WTC11 (cell line): Measurements from ENCODE around the gene ALOXE3. TPM values are rescaled to one million over a fixed set of nuclear protein-coding genes. Genes with fewer than 3 reads are reported as not detected.

ENCODE experiments used
- ATAC-seq: fragments of 200-7000 bp; cut with Tn5 transposase; 2 replicates; pipeline ENCODE4 v1.10.0; 2021; ENCODE audit warnings: mild to moderate bottlenecking, moderate library complexity
- CTCF ChIA-PET: fragments of 300-600 bp; sonication (Branson Sonifier 250); formaldehyde crosslinking; loops from one replicate; lab custom pipeline; 2021; ENCODE audit warnings: antibody characterized with exemption; lab: Charles Lee
- POLR2A ChIA-PET: fragments of 350-600 bp; sonication (Branson Sonifier 250); formaldehyde crosslinking; loops from one replicate; lab custom pipeline; 2021; ENCODE audit warnings: antibody characterized with exemption; lab: Charles Lee
- DNase-seq: peaks from one replicate; pipeline ENCODE4 v3.0.0; 2021; ENCODE audit warnings: low spot score
- H3K27ac Mint-ChIP-seq: 2 replicates; pipeline ENCODE4 v1.8.0; 2021; ENCODE audit warnings: mixed read lengths
- H3K27me3 Mint-ChIP-seq: 2 replicates; pipeline ENCODE4 v1.8.0; 2021; ENCODE audit warnings: low read depth, mild to moderate bottlenecking, moderate library complexity, mixed read lengths
- H3K36me3 Mint-ChIP-seq: 2 replicates; pipeline ENCODE4 v1.8.0; 2021; ENCODE audit warnings: mixed read lengths
- H3K4me1 Mint-ChIP-seq: 2 replicates; pipeline ENCODE4 v1.8.0; 2022; ENCODE audit warnings: mixed read lengths
- H3K4me3 Mint-ChIP-seq: 2 replicates; pipeline ENCODE4 v1.8.0; 2021; ENCODE audit warnings: mild to moderate bottlenecking, moderate library complexity, mixed read lengths
- H3K9me3 Mint-ChIP-seq: 2 replicates; pipeline ENCODE4 v1.8.0; 2021; ENCODE audit warnings: mixed read lengths
- AFF4 ChIP-seq: sonication (generic); formaldehyde crosslinking; IDR thresholded peaks from 2 replicates; pipeline ENCODE4 v1.8.1; 2023; ENCODE audit warnings: mild to moderate bottlenecking, missing genetic modification reagents, borderline replicate concordance
- AR ChIP-seq: fragments of 250-450 bp; sonication (Bioruptor Pico); IDR thresholded peaks from 2 replicates; pipeline ENCODE4 v1.9.0; 2021; ENCODE audit warnings: mild to moderate bottlenecking
- E2F1 ChIP-seq: sonication (generic); formaldehyde crosslinking; IDR thresholded peaks from 2 replicates; pipeline ENCODE4 v1.8.0; 2022; ENCODE audit warnings: mild to moderate bottlenecking, missing genetic modification reagents
- ELF4 ChIP-seq: sonication (generic); formaldehyde crosslinking; IDR thresholded peaks from 2 replicates; pipeline ENCODE4 v1.8.1; 2022; ENCODE audit warnings: low read depth, mild to moderate bottlenecking, moderate library complexity, missing genetic modification reagents
- FOXJ3 ChIP-seq: sonication (generic); formaldehyde crosslinking; IDR thresholded peaks from 2 replicates; pipeline ENCODE4 v1.9.0; 2021; ENCODE audit warnings: missing genetic modification reagents, mild to moderate bottlenecking, borderline replicate concordance
- GTF2I ChIP-seq: fragments of 250-450 bp; sonication (Bioruptor Pico); conservative IDR thresholded peaks from 2 replicates; pipeline ENCODE4 v1.4.0; 2021; ENCODE audit warnings: mild to moderate bottlenecking
- PREB ChIP-seq: sonication (generic); formaldehyde crosslinking; IDR thresholded peaks from 2 replicates; pipeline ENCODE4 v1.8.1; 2022; ENCODE audit warnings: mild to moderate bottlenecking, missing genetic modification reagents, moderate library complexity, borderline replicate concordance
- RORB ChIP-seq: fragments of 250-450 bp; sonication (Bioruptor Pico); IDR thresholded peaks from 2 replicates; pipeline ENCODE4 v1.9.0; 2021; ENCODE audit warnings: mild to moderate bottlenecking
- SP1 ChIP-seq: sonication (generic); formaldehyde crosslinking; conservative IDR thresholded peaks from 2 replicates; pipeline ENCODE4 v1.8.1; 2022; ENCODE audit warnings: missing genetic modification reagents
- TEAD1 ChIP-seq: sonication (generic); formaldehyde crosslinking; IDR thresholded peaks from 2 replicates; pipeline ENCODE4 v1.8.0; 2022; ENCODE audit warnings: mild to moderate bottlenecking, missing genetic modification reagents
- ZNF423 ChIP-seq: fragments of 250-450 bp; sonication (Bioruptor Pico); IDR thresholded peaks from 2 replicates; pipeline ENCODE4 v2.1.2; 2022; ENCODE audit warnings: mild to moderate bottlenecking, moderate library complexity
- total RNA-seq: library from RNA; stranded (reverse); gene quantifications from 3 replicates; pipeline ENCODE4 v1.2.3, GENCODE V29; 2021
- TF ChIP-seq, protein P1 (sequence below): sonication (generic); formaldehyde crosslinking; IDR thresholded peaks from 2 replicates; pipeline ENCODE4 v1.8.1; 2023; ENCODE audit warnings: mild to moderate bottlenecking, missing genetic modification reagents
- TF ChIP-seq, protein P2 (sequence below): sonication (generic); formaldehyde crosslinking; IDR thresholded peaks from 2 replicates; pipeline ENCODE4 v1.8.1; 2022; ENCODE audit warnings: low read depth, missing genetic modification reagents, borderline replicate concordance

Gene ALOXE3
- total RNA-seq, 1 experiment from 2014 or later, result 0.81 TPM

DNA sequence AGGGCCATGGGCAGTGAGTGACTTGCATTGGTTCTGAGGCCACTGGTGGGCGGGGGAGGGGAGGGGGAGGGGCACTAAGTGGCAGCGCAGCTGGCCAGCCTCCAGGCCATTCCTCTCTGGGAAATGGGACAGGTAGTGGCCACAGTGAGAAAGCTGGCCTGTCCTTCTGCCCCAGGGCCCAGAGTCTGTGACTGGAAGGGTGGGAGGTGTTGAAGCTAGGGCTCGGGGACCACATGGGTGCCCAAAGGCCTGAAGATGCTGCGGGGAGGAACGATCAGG lies 30.4 kb downstream of the ALOXE3 start (continued):
- TF ChIP-seq E2F1, result no peak

DNA sequence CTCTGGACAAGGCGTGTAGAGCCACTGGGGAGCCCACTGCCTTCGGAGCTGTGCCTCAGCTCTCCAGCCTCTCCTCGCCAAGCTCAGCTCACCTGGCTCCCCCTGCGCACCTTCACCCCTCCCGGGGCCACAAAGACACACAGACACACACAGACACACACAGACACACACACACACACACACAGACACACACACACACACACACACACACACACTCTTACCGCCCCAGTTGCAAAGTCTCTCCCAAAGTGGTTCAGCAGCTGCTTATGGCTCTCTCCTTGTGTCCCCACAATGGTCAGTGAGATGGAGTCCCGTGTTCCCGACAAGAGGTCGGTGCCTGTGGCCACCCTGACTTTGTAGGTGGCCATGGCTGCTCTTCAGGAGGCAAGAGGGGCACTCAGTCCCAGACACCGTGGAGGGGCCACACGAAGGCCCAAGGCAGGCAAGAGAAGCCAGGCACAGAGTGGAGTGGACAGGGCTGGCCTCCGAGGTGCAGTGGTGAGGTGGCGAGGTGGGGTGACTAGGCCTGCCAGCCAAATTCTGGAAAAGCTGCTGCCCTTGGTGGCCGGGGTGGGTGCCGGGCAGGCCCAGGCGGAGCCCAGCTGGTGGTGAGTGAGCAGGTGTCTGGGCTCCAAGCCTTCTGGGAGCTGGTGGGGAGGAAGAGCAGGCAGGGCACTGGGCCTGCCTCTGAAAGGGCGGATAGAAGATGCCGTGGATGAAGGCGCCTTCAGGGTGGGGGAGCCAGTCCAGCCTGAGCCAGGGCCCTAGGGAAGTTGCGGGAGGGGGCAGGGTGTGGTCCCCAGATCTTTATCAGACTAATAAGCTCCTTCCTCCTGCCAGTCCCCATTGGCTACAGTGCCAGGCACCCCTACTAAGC lies 31.0 kb downstream of the ALOXE3 start, which contains the start of gene ALOX12B:
Gene ALOX12B, minus strand, starts transcription at position 642 of the 877 bp plus-strand sequence. Its CDS starts 274 bp downstream, at position 368.
- H3K36me3 Mint-ChIP-seq, result no peaks in the 10 kb centered on the region
- no peak for TF ChIP-seq PREB
- TF ChIP-seq, protein P1, sequence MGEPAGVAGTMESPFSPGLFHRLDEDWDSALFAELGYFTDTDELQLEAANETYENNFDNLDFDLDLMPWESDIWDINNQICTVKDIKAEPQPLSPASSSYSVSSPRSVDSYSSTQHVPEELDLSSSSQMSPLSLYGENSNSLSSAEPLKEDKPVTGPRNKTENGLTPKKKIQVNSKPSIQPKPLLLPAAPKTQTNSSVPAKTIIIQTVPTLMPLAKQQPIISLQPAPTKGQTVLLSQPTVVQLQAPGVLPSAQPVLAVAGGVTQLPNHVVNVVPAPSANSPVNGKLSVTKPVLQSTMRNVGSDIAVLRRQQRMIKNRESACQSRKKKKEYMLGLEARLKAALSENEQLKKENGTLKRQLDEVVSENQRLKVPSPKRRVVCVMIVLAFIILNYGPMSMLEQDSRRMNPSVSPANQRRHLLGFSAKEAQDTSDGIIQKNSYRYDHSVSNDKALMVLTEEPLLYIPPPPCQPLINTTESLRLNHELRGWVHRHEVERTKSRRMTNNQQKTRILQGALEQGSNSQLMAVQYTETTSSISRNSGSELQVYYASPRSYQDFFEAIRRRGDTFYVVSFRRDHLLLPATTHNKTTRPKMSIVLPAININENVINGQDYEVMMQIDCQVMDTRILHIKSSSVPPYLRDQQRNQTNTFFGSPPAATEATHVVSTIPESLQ (CRISPR knock-in tag), result no peak
- no peak for TF ChIP-seq TEAD1 (CRISPR knock-in tag)
- no peak for TF ChIP-seq AR (CRISPR knock-in tag)
- no peak for TF ChIP-seq GTF2I
- TF ChIP-seq, protein P2, sequence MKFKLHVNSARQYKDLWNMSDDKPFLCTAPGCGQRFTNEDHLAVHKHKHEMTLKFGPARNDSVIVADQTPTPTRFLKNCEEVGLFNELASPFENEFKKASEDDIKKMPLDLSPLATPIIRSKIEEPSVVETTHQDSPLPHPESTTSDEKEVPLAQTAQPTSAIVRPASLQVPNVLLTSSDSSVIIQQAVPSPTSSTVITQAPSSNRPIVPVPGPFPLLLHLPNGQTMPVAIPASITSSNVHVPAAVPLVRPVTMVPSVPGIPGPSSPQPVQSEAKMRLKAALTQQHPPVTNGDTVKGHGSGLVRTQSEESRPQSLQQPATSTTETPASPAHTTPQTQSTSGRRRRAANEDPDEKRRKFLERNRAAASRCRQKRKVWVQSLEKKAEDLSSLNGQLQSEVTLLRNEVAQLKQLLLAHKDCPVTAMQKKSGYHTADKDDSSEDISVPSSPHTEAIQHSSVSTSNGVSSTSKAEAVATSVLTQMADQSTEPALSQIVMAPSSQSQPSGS (CRISPR knock-in tag), result no peak
- no peak for TF ChIP-seq RORB (CRISPR knock-in tag)
- TF ChIP-seq ELF4 (CRISPR knock-in tag), result no peak
- no peak for TF ChIP-seq FOXJ3 (CRISPR knock-in tag)
- no peak for TF ChIP-seq ZNF423 (CRISPR knock-in tag)
- TF ChIP-seq, all 79 proteins: peak for 0
- no peak for DNase-seq
- no peak for ATAC-seq
- ChIA-PET POLR2A (interaction anchor here (0.6 kb wide), 1 partner anchor 63 kb away, joined by 4 read pairs; no protein-coding TSS in a partner anchor), CTCF (interaction anchor here (0.9 to 4.8 kb wide), 12 partner anchors 8 to 213 kb away, joined by 3 to 47 read pairs (median 5); no protein-coding TSS in a partner anchor)
- Mint-ChIP-seq H3K9me3 (no peaks in the 10 kb centered on the region), H3K4me3 (no peak within 1 kb of the TSS), H3K27ac (no peak within 1 kb of the TSS), H3K4me1 (peaks cover 12% of the 10 kb centered on the region), H3K27me3 (peaks cover 55% of the 10 kb centered on the region)

GRCh38 chr17:8084250-8084649 lies 34.1 kb downstream of the ALOXE3 start:
- H3K36me3 Mint-ChIP-seq, result peaks cover 2% of the 10 kb centered on the region; the same call in 1 of the 2 replicates
- CTCF ChIA-PET, result interaction anchor here (1.6 to 4.4 kb wide), 3 partner anchors 9 to 24 kb away, joined by 3 to 30 read pairs (median 8); no protein-coding TSS in a partner anchor

More at GRCh38 chr17:8084250-8084649, 34.1 kb downstream of the ALOXE3 start:
- no peaks in the 10 kb centered on the region for H3K9me3 Mint-ChIP-seq
- no peak for TF ChIP-seq SP1
- no peak for TF ChIP-seq TEAD1 (CRISPR knock-in tag)
- TF ChIP-seq AFF4 (CRISPR knock-in tag), result no peak
- TF ChIP-seq, all 79 proteins: peak for 0
- DNase-seq, result no peak
- POLR2A ChIA-PET, result no interaction called here
- Mint-ChIP-seq H3K27ac (no peak overlapping the region), H3K4me3 (no peak overlapping the region), H3K4me1 (peaks cover 13% of the 10 kb centered on the region), H3K27me3 (peaks cover 60% of the 10 kb centered on the region)
- ATAC-seq, result no peak
